ENCODE results near the gene B3GALT2. TPM values are rescaled to one million over a fixed set of nuclear protein-coding genes. Genes with fewer than 3 reads are reported as not detected.
A peak's percentile ranks its signal among the peaks of the same experiment; 100 is the strongest.
"Not testable (repeated sequence)": the region's sequence is repeated elsewhere in the genome, so short reads cannot be mapped to it uniquely, and the experiment has no call there.

B3GALT2 gene
- polyA plus RNA-seq, 3 donors, result 0.26 TPM; not detected in 2

- Mint-ChIP-seq H3K36me3 (peaks cover 13 to 16% of the 10 kb centered on the region in 2 donors), H3K4me3 (no peak overlapping the region), H3K4me1 (peaks cover 18% of the 10 kb centered on the region), H3K9me3 (peaks cover 3 to 12% (median 10%) of the 10 kb centered on the region in 7 donors), H3K27me3 (ENCODE audit: low read depth in 3 of 3) (no peaks in the 10 kb centered on the region), H3K27ac (peak overlapping the region in 1 of 7 donors; percentile 15)
- Histone ChIP-seq H4K20me1 (ENCODE audit: insufficient read depth, low read length) (peaks cover 48% of the 10 kb centered on the region), H3K27me3 (ENCODE audit: control insufficient read depth in 2 of 2, insufficient read depth in 2 of 2, low read length in 2 of 2) (no peaks in the 10 kb centered on the region), H3K27ac (ENCODE audit: low read depth in 1 of 2, low read length in 2 of 2) (no peak overlapping the region), H3K4me2 (replicated peaks; ENCODE audit: extremely low read depth, low read length, poor library complexity, severe bottlenecking) (no peak overlapping the region), H3K4me3 (replicated peaks in 1 of 3; ENCODE audit: low read depth in 2 of 3, low read length in 3 of 3) (no peak overlapping the region), H3K79me2 (ENCODE audit: insufficient read depth, low read length) (peaks cover 45% of the 10 kb centered on the region), H2AFZ (ENCODE audit: insufficient read depth, low read depth, low read length, poor library complexity, severe bottlenecking) (no peak overlapping the region), H3K4me1 (ENCODE audit: control insufficient read depth in 1 of 2, insufficient read depth in 2 of 2, low read length in 2 of 2) (peaks cover 2 to 5% of the 10 kb centered on the region in 2 donors), H3K9me3 (replicated peaks in 1 of 2; ENCODE audit: control insufficient read depth in 1 of 2, insufficient read depth in 1 of 2, low read length in 2 of 2) (peaks cover 8 to 13% of the 10 kb centered on the region in 2 donors), H3K36me3 (replicated peaks in 1 of 2; ENCODE audit: control insufficient read depth in 1 of 2, insufficient read depth in 2 of 2, low read length in 2 of 2) (peaks cover 4 to 18% of the 10 kb centered on the region in 2 donors), H3K9ac (ENCODE audit: insufficient read depth, low read length, poor library complexity, severe bottlenecking) (no peak overlapping the region)
- no peak for TF ChIP-seq CTCF (IDR thresholded peaks at IDR 0.05)
- intact Hi-C loops (cut with micrococcal nuclease), result no loop called here
- DNase-seq, result no peak
Observed at GRCh38 chr1:193190096-193190744, 3.8 kb upstream of the B3GALT2 start.

- peaks cover 10 to 14% of the 10 kb centered on the region in 2 donors for H3K36me3 Mint-ChIP-seq
- H3K4me2 ChIP-seq (replicated peaks; ENCODE audit: extremely low read depth, low read length, poor library complexity, severe bottlenecking), result no peak overlapping the region
- 100% methylated on average over 2 of the region's 3 CpGs for WGBS (ENCODE audit: insufficient coverage)
- H3K27ac Mint-ChIP-seq, result no peak overlapping the region
- H2AFZ ChIP-seq (ENCODE audit: insufficient read depth, low read depth, low read length, poor library complexity, severe bottlenecking), result no peak overlapping the region
- H3K4me1 Mint-ChIP-seq, result peaks cover 18% of the 10 kb centered on the region
- DNase-seq, result no peak
- intact Hi-C loops (cut with micrococcal nuclease), result loop anchor here in 1 of 2 donors (10.0 kb wide), 1 partner anchor 1105 kb away; no protein-coding TSS in a partner anchor
- peaks cover 4 to 18% of the 10 kb centered on the region in 2 donors for H3K36me3 ChIP-seq (replicated peaks in 1 of 2; ENCODE audit: control insufficient read depth in 1 of 2, insufficient read depth in 2 of 2, low read length in 2 of 2)
- peaks cover 48% of the 10 kb centered on the region for H4K20me1 ChIP-seq (ENCODE audit: insufficient read depth, low read length)
- no peaks in the 10 kb centered on the region for H3K27me3 ChIP-seq (ENCODE audit: control insufficient read depth in 2 of 2, insufficient read depth in 2 of 2, low read length in 2 of 2)
- peaks cover 8 to 13% of the 10 kb centered on the region in 2 donors for H3K9me3 ChIP-seq (replicated peaks in 1 of 2; ENCODE audit: control insufficient read depth in 1 of 2, insufficient read depth in 1 of 2, low read length in 2 of 2)
- peaks cover 2 to 5% of the 10 kb centered on the region in 2 donors for H3K4me1 ChIP-seq (ENCODE audit: control insufficient read depth in 1 of 2, insufficient read depth in 2 of 2, low read length in 2 of 2)
- TF ChIP-seq CTCF (IDR thresholded peaks at IDR 0.05), result no peak
- H3K79me2 ChIP-seq (ENCODE audit: insufficient read depth, low read length), result peaks cover 46% of the 10 kb centered on the region
- peaks cover 3 to 12% (median 10%) of the 10 kb centered on the region in 7 donors for H3K9me3 Mint-ChIP-seq
- H3K9ac ChIP-seq (ENCODE audit: insufficient read depth, low read length, poor library complexity, severe bottlenecking), result no peak overlapping the region
- H3K27ac ChIP-seq (ENCODE audit: low read depth in 1 of 2, low read length in 2 of 2), result no peak overlapping the region
- H3K4me3 Mint-ChIP-seq, result no peak overlapping the region
- H3K4me3 ChIP-seq (replicated peaks in 1 of 3; ENCODE audit: low read depth in 2 of 3, low read length in 3 of 3), result no peak overlapping the region
- no peaks in the 10 kb centered on the region for H3K27me3 Mint-ChIP-seq (ENCODE audit: low read depth in 3 of 3)
Observed at GRCh38 chr1:193189442-193190095, 3.2 kb upstream of the B3GALT2 start.

- not testable (repeated sequence) for H3K4me3 Mint-ChIP-seq
Observed at GRCh38 chr1:193188915-193189314, 2.5 kb upstream of the B3GALT2 start.

More at GRCh38 chr1:193188915-193189314, 2.5 kb upstream of the B3GALT2 start:
- H3K9me3 Mint-ChIP-seq, result peaks cover 3 to 12% (median 10%) of the 10 kb centered on the region in 7 donors
- not testable (repeated sequence) for H3K4me3 ChIP-seq (replicated peaks in 1 of 3; ENCODE audit: low read depth in 2 of 3, low read length in 3 of 3); H2AFZ ChIP-seq (ENCODE audit: insufficient read depth, low read depth, low read length, poor library complexity, severe bottlenecking); H3K4me1 ChIP-seq (ENCODE audit: control insufficient read depth in 1 of 2, insufficient read depth in 2 of 2, low read length in 2 of 2); H3K9ac ChIP-seq (ENCODE audit: insufficient read depth, low read length, poor library complexity, severe bottlenecking); H3K27me3 ChIP-seq (ENCODE audit: control insufficient read depth in 2 of 2, insufficient read depth in 2 of 2, low read length in 2 of 2); H3K27ac Mint-ChIP-seq; H3K27me3 Mint-ChIP-seq (ENCODE audit: low read depth in 3 of 3); H3K27ac ChIP-seq (ENCODE audit: low read depth in 1 of 2, low read length in 2 of 2); H3K4me2 ChIP-seq (replicated peaks; ENCODE audit: extremely low read depth, low read length, poor library complexity, severe bottlenecking); DNase-seq
- peaks cover 18% of the 10 kb centered on the region for H3K4me1 Mint-ChIP-seq
- peaks cover 8 to 13% of the 10 kb centered on the region in 2 donors for H3K9me3 ChIP-seq (replicated peaks in 1 of 2; ENCODE audit: control insufficient read depth in 1 of 2, insufficient read depth in 1 of 2, low read length in 2 of 2)
- peaks cover 46% of the 10 kb centered on the region for H3K79me2 ChIP-seq (ENCODE audit: insufficient read depth, low read length)
- peaks cover 51% of the 10 kb centered on the region for H4K20me1 ChIP-seq (ENCODE audit: insufficient read depth, low read length)
- 97% methylated on average over 5 of the region's 7 CpGs for WGBS (ENCODE audit: insufficient coverage)
- peaks cover 10 to 14% of the 10 kb centered on the region in 2 donors for H3K36me3 Mint-ChIP-seq
- peaks cover 4 to 18% of the 10 kb centered on the region in 2 donors for H3K36me3 ChIP-seq (replicated peaks in 1 of 2; ENCODE audit: control insufficient read depth in 1 of 2, insufficient read depth in 2 of 2, low read length in 2 of 2)
- intact Hi-C loops (cut with micrococcal nuclease), result loop anchor here in 1 of 2 donors (10.0 kb wide), 1 partner anchor 1106 kb away; no protein-coding TSS in a partner anchor
